ENCODE measurements around the gene PSAP. TPM values are rescaled to one million over a fixed set of nuclear protein-coding genes. Genes with fewer than 3 reads are reported as not detected.
"Not testable (repeated sequence)": the region's sequence is repeated elsewhere in the genome, so short reads cannot be mapped to it uniquely, and the experiment has no call there.

The PSAP gene
- total RNA-seq, 2 experiments from 2014 or later: 191 to 206 TPM

- Mint-ChIP-seq H3K27ac (no peak overlapping the region), H3K36me3 (ENCODE audit: low read depth) (no peaks in the 10 kb centered on the region), H3K27me3 (no peaks in the 10 kb centered on the region), H3K4me1 (ENCODE audit: low read depth) (peaks cover 11% of the 10 kb centered on the region), H3K4me3 (no peak overlapping the region), H3K9me3 (no peaks in the 10 kb centered on the region)
- no peak for TF ChIP-seq CTCF (IDR thresholded peaks at IDR 0.05)
- Histone ChIP-seq H3K27ac (ENCODE audit: low read depth in 1 of 2, low read length in 2 of 2) (no peak overlapping the region), H3K4me1 (ENCODE audit: insufficient read depth, low read length) (peaks cover 9% of the 10 kb centered on the region), H3K9me3 (ENCODE audit: control insufficient read depth in 1 of 2, insufficient read depth in 1 of 2, low read length in 2 of 2) (peaks cover 0 to 6% of the 10 kb centered on the region in 2 experiments), H3K36me3 (ENCODE audit: insufficient read depth, low read length) (no peaks in the 10 kb centered on the region), H3K27me3 (ENCODE audit: control insufficient read depth in 1 of 2, insufficient read depth in 2 of 2, low read length in 2 of 2) (no peaks in the 10 kb centered on the region), H3K4me3 (ENCODE audit: low read length) (no peak overlapping the region)
- ATAC-seq (ENCODE audit: poor library complexity): no peak
- ChIA-PET POLR2A (no interaction called here), CTCF (interaction anchor here (0.6 kb wide), 1 partner anchor 23 kb away, joined by 4 read pairs; no protein-coding TSS in a partner anchor)
- intact Hi-C loops (cut with DNase I, micrococcal nuclease): no loop called here
- no peak for DNase-seq
These were observed 22.6 kb upstream of the PSAP start for GRCh38 chr10:71873582-71874211.

GRCh38 chr10:71869601-71870000, 18.6 kb upstream of the PSAP start:
- H3K4me1 ChIP-seq (ENCODE audit: insufficient read depth, low read length); H3K27ac Mint-ChIP-seq; H3K4me3 Mint-ChIP-seq; POLR2A ChIA-PET; H3K27me3 Mint-ChIP-seq; H3K4me3 ChIP-seq (ENCODE audit: low read length); H3K9me3 ChIP-seq (ENCODE audit: control insufficient read depth in 1 of 2, insufficient read depth in 1 of 2, low read length in 2 of 2); ATAC-seq (ENCODE audit: poor library complexity); CTCF ChIA-PET; intact Hi-C loops (cut with DNase I, micrococcal nuclease); H3K4me1 Mint-ChIP-seq (ENCODE audit: low read depth); H3K27ac ChIP-seq (ENCODE audit: low read depth in 1 of 2, low read length in 2 of 2); H3K9me3 Mint-ChIP-seq; DNase-seq; H3K36me3 Mint-ChIP-seq (ENCODE audit: low read depth); H3K27me3 ChIP-seq (ENCODE audit: control insufficient read depth in 1 of 2, insufficient read depth in 2 of 2, low read length in 2 of 2); H3K36me3 ChIP-seq (ENCODE audit: insufficient read depth, low read length): not testable (repeated sequence)

DNA sequence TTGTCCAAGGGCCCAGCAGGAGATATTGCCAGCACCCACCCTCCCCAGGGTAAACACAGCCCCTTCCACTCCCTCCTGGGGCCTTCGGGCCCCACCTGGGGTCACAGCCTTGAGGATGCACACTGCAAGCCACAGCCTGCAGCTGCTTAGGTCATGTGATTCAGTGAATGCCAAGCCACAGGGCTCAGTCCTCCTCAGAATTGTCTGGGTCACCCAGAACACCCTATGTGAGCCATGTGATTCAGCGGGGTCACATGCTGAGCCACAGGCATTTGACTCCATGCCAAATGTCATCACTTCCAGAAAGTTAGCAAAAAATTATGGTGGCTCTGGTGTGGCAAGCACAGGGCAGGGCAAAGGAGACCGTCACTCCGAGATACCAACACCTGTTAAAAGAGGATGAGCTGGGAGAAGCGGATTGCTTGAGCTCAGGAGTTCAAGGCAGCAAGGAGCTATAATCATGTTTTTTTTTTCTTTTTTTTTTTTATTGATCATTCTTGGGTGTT, 17.2 kb upstream of the PSAP start:
- no peak overlapping the region for H3K4me3 ChIP-seq (ENCODE audit: low read length)
- Mint-ChIP-seq H3K4me3 (no peak overlapping the region), H3K27ac (no peak overlapping the region), H3K27me3 (no peaks in the 10 kb centered on the region), H3K9me3 (no peaks in the 10 kb centered on the region), H3K4me1 (ENCODE audit: low read depth) (no peaks in the 10 kb centered on the region), H3K36me3 (ENCODE audit: low read depth) (no peaks in the 10 kb centered on the region)
- H3K4me1 ChIP-seq (ENCODE audit: insufficient read depth, low read length): no peaks in the 10 kb centered on the region
- no peak for TF ChIP-seq CTCF (IDR thresholded peaks at IDR 0.05)
- H3K27me3 ChIP-seq (ENCODE audit: control insufficient read depth in 1 of 2, insufficient read depth in 2 of 2, low read length in 2 of 2): no peaks in the 10 kb centered on the region
- H3K36me3 ChIP-seq (ENCODE audit: insufficient read depth, low read length): no peaks in the 10 kb centered on the region
- no peaks in the 10 kb centered on the region for H3K9me3 ChIP-seq (ENCODE audit: control insufficient read depth in 1 of 2, insufficient read depth in 1 of 2, low read length in 2 of 2)
- no peak for ATAC-seq (ENCODE audit: poor library complexity)
- intact Hi-C loops (cut with DNase I, micrococcal nuclease): no loop called here
- POLR2A ChIA-PET: no interaction called here
- no peak overlapping the region for H3K27ac ChIP-seq (ENCODE audit: low read depth in 1 of 2, low read length in 2 of 2)
- CTCF ChIA-PET: no interaction called here
- peak in 2 of 14 experiments; percentile 64 to 74 for DNase-seq

GRCh38 chr10:71865561-71866041, 14.6 kb upstream of the PSAP start:
- Mint-ChIP-seq H3K9me3 (no peaks in the 10 kb centered on the region), H3K27ac (no peak overlapping the region), H3K4me3 (no peak overlapping the region), H3K4me1 (ENCODE audit: low read depth) (no peaks in the 10 kb centered on the region), H3K36me3 (ENCODE audit: low read depth) (no peaks in the 10 kb centered on the region), H3K27me3 (no peaks in the 10 kb centered on the region)
- Histone ChIP-seq H3K36me3 (ENCODE audit: insufficient read depth, low read length) (no peaks in the 10 kb centered on the region), H3K4me3 (ENCODE audit: low read length) (no peak overlapping the region), H3K27me3 (ENCODE audit: control insufficient read depth in 1 of 2, insufficient read depth in 2 of 2, low read length in 2 of 2) (no peaks in the 10 kb centered on the region), H3K27ac (ENCODE audit: low read depth in 1 of 2, low read length in 2 of 2) (no peak overlapping the region), H3K4me1 (ENCODE audit: insufficient read depth, low read length) (no peaks in the 10 kb centered on the region), H3K9me3 (ENCODE audit: control insufficient read depth in 1 of 2, insufficient read depth in 1 of 2, low read length in 2 of 2) (no peaks in the 10 kb centered on the region)
- intact Hi-C loops (cut with DNase I, micrococcal nuclease): no loop called here
- ATAC-seq (ENCODE audit: poor library complexity): no peak
- POLR2A ChIA-PET: no interaction called here
- CTCF ChIA-PET: no interaction called here
- no peak for TF ChIP-seq CTCF (IDR thresholded peaks at IDR 0.05)
- DNase-seq: no peak

Data from CD4-positive, alpha-beta T cell (primary cell).